ENCODE data around the gene BHLHE40.

The BHLHE40 gene

GRCh38 chr3:4997946-4998345, 18.7 kb downstream of the BHLHE40 start:
- no peak overlapping the region for H3K27ac Mint-ChIP-seq
- peaks cover 6% of the 10 kb centered on the region for H3K27me3 Mint-ChIP-seq (ENCODE audit: low read depth)
- no peaks in the 10 kb centered on the region for H3K9me3 Mint-ChIP-seq
- TF ChIP-seq CTCF (IDR thresholded peaks at IDR 0.05; ENCODE audit: unreplicated experiment in 3 of 3): no peak
- no peak overlapping the region for H3K4me3 Mint-ChIP-seq
- no peaks in the 10 kb centered on the region for H3K36me3 Mint-ChIP-seq (ENCODE audit: low read depth)
- no peaks in the 10 kb centered on the region for H3K4me1 Mint-ChIP-seq

GRCh38 chr3:4999531-5000184, 20.4 kb downstream of the BHLHE40 start:
- H3K4me3 Mint-ChIP-seq: no peak overlapping the region
- no peaks in the 10 kb centered on the region for H3K9me3 Mint-ChIP-seq
- peaks cover 6% of the 10 kb centered on the region for H3K27me3 Mint-ChIP-seq (ENCODE audit: low read depth)
- no peak overlapping the region for H3K27ac Mint-ChIP-seq
- no peaks in the 10 kb centered on the region for H3K4me1 Mint-ChIP-seq
- no peak for TF ChIP-seq CTCF (IDR thresholded peaks at IDR 0.05; ENCODE audit: unreplicated experiment in 3 of 3)
- no peaks in the 10 kb centered on the region for H3K36me3 Mint-ChIP-seq (ENCODE audit: low read depth)

- peaks cover 6% of the 10 kb centered on the region for H3K27me3 Mint-ChIP-seq (ENCODE audit: low read depth)
- no peaks in the 10 kb centered on the region for H3K4me1 Mint-ChIP-seq
- no peak overlapping the region for H3K4me3 Mint-ChIP-seq
- H3K36me3 Mint-ChIP-seq (ENCODE audit: low read depth): no peaks in the 10 kb centered on the region
- TF ChIP-seq CTCF (IDR thresholded peaks at IDR 0.05; ENCODE audit: unreplicated experiment in 3 of 3): no peak
- H3K9me3 Mint-ChIP-seq: no peaks in the 10 kb centered on the region
- H3K27ac Mint-ChIP-seq: no peak overlapping the region
Observed at GRCh38 chr3:5001135-5001534, 21.9 kb downstream of the BHLHE40 start.

GRCh38 chr3:5001805-5002173, 22.6 kb downstream of the BHLHE40 start:
- Mint-ChIP-seq H3K4me3 (no peak overlapping the region), H3K36me3 (ENCODE audit: low read depth) (no peaks in the 10 kb centered on the region), H3K27me3 (ENCODE audit: low read depth) (peaks cover 6% of the 10 kb centered on the region), H3K27ac (peak overlapping the region in 1 of 3 experiments; percentile 28), H3K9me3 (no peaks in the 10 kb centered on the region), H3K4me1 (no peaks in the 10 kb centered on the region)
- no peak for TF ChIP-seq CTCF (IDR thresholded peaks at IDR 0.05; ENCODE audit: unreplicated experiment in 3 of 3)

- no peaks in the 10 kb centered on the region for H3K9me3 Mint-ChIP-seq
- H3K27ac Mint-ChIP-seq: peak overlapping the region in 1 of 3 experiments; percentile 28
- TF ChIP-seq CTCF (IDR thresholded peaks at IDR 0.05; ENCODE audit: unreplicated experiment in 3 of 3): no peak
- H3K36me3 Mint-ChIP-seq (ENCODE audit: low read depth): no peaks in the 10 kb centered on the region
- H3K4me3 Mint-ChIP-seq: no peak overlapping the region
- peaks cover 10% of the 10 kb centered on the region for H3K27me3 Mint-ChIP-seq (ENCODE audit: low read depth)
- H3K4me1 Mint-ChIP-seq: no peaks in the 10 kb centered on the region
Observed at GRCh38 chr3:5002174-5002870, 23.1 kb downstream of the BHLHE40 start.

GRCh38 chr3:5002871-5003247, 23.6 kb downstream of the BHLHE40 start:
- Mint-ChIP-seq H3K27me3 (ENCODE audit: low read depth) (peaks cover 12% of the 10 kb centered on the region), H3K4me3 (no peak overlapping the region), H3K4me1 (no peaks in the 10 kb centered on the region), H3K9me3 (no peaks in the 10 kb centered on the region), H3K36me3 (ENCODE audit: low read depth) (no peaks in the 10 kb centered on the region), H3K27ac (no peak overlapping the region)
- TF ChIP-seq CTCF (IDR thresholded peaks at IDR 0.05; ENCODE audit: unreplicated experiment in 3 of 3): no peak
